Measurements from ENCODE around the gene SLC66A2. TPM values are rescaled to one million over a fixed set of nuclear protein-coding genes. Genes with fewer than 3 reads are reported as not detected.

SLC66A2 gene
- total and polyA plus RNA-seq, 2 of the 13 experiments (the other 11 are each of a cell fraction or from before 2014, with no cell fraction given), result 33.5 to 41.9 TPM

- CTCF ChIA-PET (ENCODE audit: low intra/inter-chr PET ratio, low total read pairs), result no interaction called here
- 33% methylated on average over 11 of the region's 11 CpGs for WGBS (ENCODE audit: low lambda C conversion rate)
- BruUV-seq (replicated peaks), result no TSS peak
These were observed 69.8 kb downstream of the SLC66A2 start for GRCh38 chr18:79881695-79882094.

More at GRCh38 chr18:79881695-79882094, 69.8 kb downstream of the SLC66A2 start:
- TF ChIP-seq SNAI1 (CRISPR knock-in tag; IDR thresholded peaks at IDR 0.05; ENCODE audit: borderline replicate concordance), result no peak
- TF ChIP-seq ZBTB43 (CRISPR knock-in tag; conservative IDR thresholded peaks at IDR 0.05), result no peak
- no peak for TF ChIP-seq KLF12 (CRISPR knock-in tag; IDR thresholded peaks at IDR 0.05; ENCODE audit: borderline replicate concordance)
- no peak for TF ChIP-seq TBP (CRISPR knock-in tag; IDR thresholded peaks at IDR 0.05)
- TF ChIP-seq TARDBP (CRISPR knock-in tag; IDR thresholded peaks at IDR 0.05), result no peak
- no peak for TF ChIP-seq HMGXB3 (CRISPR knock-in tag; IDR thresholded peaks at IDR 0.05; ENCODE audit: borderline replicate concordance)
- no peak for TF ChIP-seq GPN1 (CRISPR knock-in tag; IDR thresholded peaks at IDR 0.05; ENCODE audit: borderline replicate concordance)
- no peak for TF ChIP-seq ZFX (CRISPR knock-in tag; IDR thresholded peaks at IDR 0.05; ENCODE audit: low read depth)
- TF ChIP-seq GABPA (IDR thresholded peaks at IDR 0.05; ENCODE audit: low read depth, low read length), result no peak
- TF ChIP-seq GABPA (CRISPR knock-in tag; IDR thresholded peaks at IDR 0.05; ENCODE audit: low read depth), result no peak
- TF ChIP-seq UBTF (CRISPR knock-in tag; IDR thresholded peaks at IDR 0.05), result no peak
- Histone ChIP-seq H2AFZ (ENCODE audit: low read length) (no peak overlapping the region), H3K4me3 (replicated peaks in 1 of 3; ENCODE audit: insufficient read depth in 1 of 3, low read depth in 2 of 3, low read length in 3 of 3) (no peak overlapping the region), H3K4me2 (ENCODE audit: low read depth, low read length) (no peak overlapping the region), H3K27me3 (ENCODE audit: control insufficient read depth in 1 of 2, insufficient read depth in 2 of 2, low read length in 2 of 2) (peaks cover 3 to 47% of the 10 kb centered on the region in 2 experiments), H4K20me1 (ENCODE audit: insufficient read depth, low read length) (no peaks in the 10 kb centered on the region), H3K9ac (ENCODE audit: insufficient read depth, low read depth, low read length) (no peak overlapping the region), H3K9me3 (ENCODE audit: low read length) (no peaks in the 10 kb centered on the region), H3K79me2 (ENCODE audit: insufficient read depth, low read length) (no peaks in the 10 kb centered on the region), H3K27ac (ENCODE audit: extremely low read length, insufficient read depth, low read length) (no peak overlapping the region), H3K4me1 (ENCODE audit: insufficient read depth, low read length) (no peaks in the 10 kb centered on the region), H3K36me3 (replicated peaks in 1 of 2; ENCODE audit: control insufficient read depth in 1 of 2, insufficient read depth in 2 of 2, low read length in 2 of 2) (no peaks in the 10 kb centered on the region)
- no peak for FAIRE-seq
- DNase-seq (ENCODE audit: low spot score), result no peak
- ATAC-seq, result no peak
- POLR2A ChIA-PET, result no interaction called here
- in situ Hi-C loops (cut with HindIII; ENCODE audit: extremely low pct_ligation_motif_present, low pct_unique_long_range_greater_than_20kb) (no loop called here), intact Hi-C loops (cut with micrococcal nuclease; ENCODE audit: unreplicated experiment) (no loop called here)
